CD4-positive, alpha-beta T cell (primary cell): ENCODE measurements around the gene AVPR1B. TPM values are rescaled to one million over a fixed set of nuclear protein-coding genes. Genes with fewer than 3 reads are reported as not detected.

Experiments used
- ATAC-seq: fragments of 200-7000 bp; cut with Tn5 transposase; one replicate; pipeline ENCODE4 v1.10.0; 2022; ENCODE audit warnings: mild to moderate bottlenecking; ENCODE audit not compliant: poor library complexity
- CTCF ChIA-PET: fragments of 350-600 bp; sonication (Branson Sonifier 250); formaldehyde crosslinking; loops from one replicate; lab custom pipeline; 2021; ENCODE audit warnings: antibody characterized with exemption, inconsistent platforms; lab: Charles Lee
- POLR2A ChIA-PET: fragments of 350-600 bp; sonication (Branson Sonifier 250); formaldehyde crosslinking; loops from one replicate; lab custom pipeline; 2021; ENCODE audit warnings: antibody characterized with exemption, inconsistent platforms; lab: Charles Lee
- DNase-seq, 14 experiments: peaks; one replicate each; pipeline ENCODE4 v3.0.0-alpha.2; 2013 to 2020; ENCODE audit warnings: mixed read lengths in 2 of 14
- H3K27ac ChIP-seq, 2 donors: one replicate each; pipeline versions ENCODE4 v1.5.1 to v1.7.0; 2013; ENCODE audit warnings: low read length in 2 of 2, low read depth in 1 of 2, mild to moderate bottlenecking in 1 of 2
- H3K27me3 ChIP-seq, 2 experiments: 1 replicate in 1 of 2; 2 replicates in 1 of 2; pipeline versions ENCODE4 v1.6.1 to v1.7.0; 2013; ENCODE audit warnings: low read length in 2 of 2, control low read depth in 1 of 2, mild to moderate bottlenecking in 1 of 2, moderate library complexity in 1 of 2; ENCODE audit not compliant: insufficient read depth in 2 of 2, control insufficient read depth in 1 of 2
- H3K36me3 ChIP-seq: one replicate; pipeline ENCODE4 v1.6.1; 2013; ENCODE audit warnings: low read length, control low read depth; ENCODE audit not compliant: insufficient read depth
- H3K4me1 ChIP-seq: one replicate; pipeline ENCODE4 v1.6.1; 2013; ENCODE audit warnings: low read length, control low read depth; ENCODE audit not compliant: insufficient read depth
- H3K4me3 ChIP-seq: one replicate; pipeline ENCODE4 v1.5.1; 2013; ENCODE audit warnings: mild to moderate bottlenecking, low read length, moderate library complexity
- H3K9me3 ChIP-seq, 2 experiments: 1 replicate in 1 of 2; 2 replicates in 1 of 2; pipeline versions ENCODE4 v1.6.1 to v1.7.0; 2013; ENCODE audit warnings: low read length in 2 of 2, mild to moderate bottlenecking in 2 of 2, control low read depth in 1 of 2, moderate library complexity in 1 of 2; ENCODE audit not compliant: control insufficient read depth in 1 of 2, insufficient read depth in 1 of 2
- H3K27ac Mint-ChIP-seq: one replicate; pipeline ENCODE4 v1.8.0; 2020; ENCODE audit warnings: mixed read lengths
- H3K27me3 Mint-ChIP-seq: one replicate; pipeline ENCODE4 v1.8.0; 2021; ENCODE audit warnings: mixed read lengths
- H3K36me3 Mint-ChIP-seq: one replicate; pipeline ENCODE4 v1.8.0; 2021; ENCODE audit warnings: low read depth, mixed read lengths
- H3K4me1 Mint-ChIP-seq: one replicate; pipeline ENCODE4 v1.8.0; 2021; ENCODE audit warnings: low read depth, mixed read lengths
- H3K4me3 Mint-ChIP-seq: one replicate; pipeline ENCODE4 v1.8.0; 2020; ENCODE audit warnings: mild to moderate bottlenecking, mixed read lengths
- H3K9me3 Mint-ChIP-seq: one replicate; pipeline ENCODE4 v1.8.0; 2020; ENCODE audit warnings: mixed read lengths
- CTCF ChIP-seq: fragments of 200-600 bp; IDR thresholded peaks from one replicate; pipeline ENCODE4 v1.8.0; 2022; ENCODE audit warnings: antibody characterized with exemption, mild to moderate bottlenecking
- intact Hi-C, 2 experiments: fragments of 100-400 bp; cut with DNase I in 1 of 2; cut with micrococcal nuclease in 1 of 2; formaldehyde crosslinking; loops; one replicate each; pipeline versions ENCODE4 v1.15.1 to v1.9.0; 2023 to 2025; cut with DNase I, micrococcal nuclease
- total RNA-seq, 174 experiments: library from RNA in 2 of 174; stranded (reverse) in 2 of 174; gene quantifications; one replicate each; pipeline ENCODE4 v1.2.3 and lab custom pipeline; 2021 to 2026

The AVPR1B gene
- total RNA-seq, 2 experiments from 2014 or later: not detected

- H3K4me3 ChIP-seq: no peak overlapping the region
- H3K27me3 ChIP-seq: peaks cover 20 to 35% of the 10 kb centered on the region in 2 experiments
- peaks cover 3% of the 10 kb centered on the region for H3K9me3 Mint-ChIP-seq
- H3K4me3 Mint-ChIP-seq: no peak overlapping the region
- H3K27ac ChIP-seq: no peak overlapping the region
- DNase-seq (no peak), ATAC-seq (no peak)
- intact Hi-C loops: no loop called here
- peaks cover 9 to 17% of the 10 kb centered on the region in 2 experiments for H3K9me3 ChIP-seq
- CTCF ChIA-PET: no interaction called here
- no peak overlapping the region for H3K27ac Mint-ChIP-seq
- H3K27me3 Mint-ChIP-seq: peaks cover 62% of the 10 kb centered on the region
- H3K36me3 Mint-ChIP-seq: no peaks in the 10 kb centered on the region
- POLR2A ChIA-PET: no interaction called here
- peaks cover 10% of the 10 kb centered on the region for H3K4me1 ChIP-seq
- no peak for TF ChIP-seq CTCF
- no peaks in the 10 kb centered on the region for H3K4me1 Mint-ChIP-seq
- H3K36me3 ChIP-seq: no peaks in the 10 kb centered on the region
Measured at GRCh38 chr1:206120406-206120805, 3.2 kb upstream of the AVPR1B start.

GRCh38 chr1:206116873-206117150 lies 376 bp downstream of the AVPR1B start:
- TF ChIP-seq CTCF: no peak
- POLR2A ChIA-PET: no interaction called here
- H3K27ac Mint-ChIP-seq: no peak overlapping the region
- no peaks in the 10 kb centered on the region for H3K36me3 ChIP-seq
- H3K4me3 ChIP-seq: no peak overlapping the region
- no peaks in the 10 kb centered on the region for H3K4me1 Mint-ChIP-seq
- intact Hi-C loops: no loop called here
- no peaks in the 10 kb centered on the region for H3K36me3 Mint-ChIP-seq
- no peak for ATAC-seq
- peaks cover 24% of the 10 kb centered on the region in 2 experiments for H3K27me3 ChIP-seq
- no peak overlapping the region for H3K27ac ChIP-seq
- CTCF ChIA-PET: no interaction called here
- H3K27me3 Mint-ChIP-seq: peaks cover 46% of the 10 kb centered on the region
- H3K9me3 Mint-ChIP-seq: peaks cover 3% of the 10 kb centered on the region
- no peak for DNase-seq
- no peak overlapping the region for H3K4me3 Mint-ChIP-seq
- peaks cover 10% of the 10 kb centered on the region for H3K4me1 ChIP-seq
- H3K9me3 ChIP-seq: peaks cover 9 to 15% of the 10 kb centered on the region in 2 experiments

- Mint-ChIP-seq H3K36me3 (no peaks in the 10 kb centered on the region), H3K27me3 (peaks cover 44% of the 10 kb centered on the region), H3K27ac (no peak overlapping the region), H3K9me3 (peaks cover 3% of the 10 kb centered on the region), H3K4me1 (no peaks in the 10 kb centered on the region), H3K4me3 (no peak overlapping the region)
- Histone ChIP-seq H3K36me3 (no peaks in the 10 kb centered on the region), H3K4me1 (peaks cover 10% of the 10 kb centered on the region), H3K9me3 (peaks cover 9 to 10% of the 10 kb centered on the region in 2 experiments), H3K27ac (no peak overlapping the region), H3K27me3 (peaks cover 24% of the 10 kb centered on the region in 2 experiments), H3K4me3 (no peak overlapping the region)
- TF ChIP-seq CTCF: no peak
- intact Hi-C loops: no loop called here
- no peak for ATAC-seq
- no peak for DNase-seq
- ChIA-PET POLR2A (no interaction called here), CTCF (no interaction called here)
Measured at GRCh38 chr1:206116191-206116872, 856 bp downstream of the AVPR1B start.
